ENCODE data around the gene RPTOR.

The RPTOR gene

DNA sequence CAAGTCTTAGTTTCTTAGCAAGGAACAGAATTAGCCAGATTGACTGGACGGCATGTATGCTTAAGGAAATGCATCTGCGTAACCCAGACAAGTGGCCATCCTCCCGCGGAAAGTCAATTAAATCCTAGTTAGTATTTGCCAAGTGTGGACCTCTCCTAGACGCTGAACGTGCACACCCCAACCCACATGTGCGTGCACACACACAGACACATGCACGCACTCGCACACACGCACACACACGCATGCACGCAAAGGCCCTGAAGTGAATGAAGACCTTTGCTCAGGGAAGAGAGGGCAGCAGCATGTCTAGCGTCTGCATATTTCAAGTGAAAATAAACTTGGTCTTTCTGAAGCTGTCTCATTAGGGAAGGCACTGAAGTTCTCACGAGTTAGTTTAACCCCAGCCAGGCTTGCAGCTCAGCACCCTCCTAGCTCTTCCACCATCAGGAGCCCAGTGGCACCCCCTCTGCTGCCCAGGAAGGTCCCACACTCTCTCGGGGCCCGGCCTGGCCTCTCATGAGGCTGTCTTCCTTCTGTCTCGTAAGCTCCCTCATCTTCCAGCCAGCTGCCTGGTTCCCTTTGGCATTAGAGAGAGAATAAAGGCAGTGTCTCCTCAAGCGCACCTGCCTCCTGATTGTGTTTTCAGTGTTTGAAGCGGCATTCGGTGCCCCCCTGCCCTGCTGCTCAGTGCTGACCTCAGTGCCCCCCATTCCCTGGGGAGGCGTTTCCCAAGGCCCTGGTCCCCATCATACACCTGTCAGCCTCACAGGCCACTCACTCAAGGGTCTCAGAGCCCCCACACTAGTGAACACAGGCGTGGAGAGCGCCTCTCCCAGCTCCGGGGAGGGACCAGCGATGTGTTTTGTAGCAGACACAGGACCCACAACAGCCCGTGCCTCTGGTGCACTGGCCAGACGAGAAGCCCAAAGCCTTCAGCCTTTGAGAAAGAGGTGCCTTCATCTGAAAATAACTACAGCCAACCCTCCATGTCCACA lies 394.8 kb downstream of the RPTOR start:
- TF ChIP-seq ZNF114 (tag by site-specific recombination; IDR thresholded peaks at IDR 0.05), result no peak
- no peak for TF ChIP-seq ZBTB20 (tag by site-specific recombination; IDR thresholded peaks at IDR 0.05)
- TF ChIP-seq ZNF394 (tag by site-specific recombination; IDR thresholded peaks at IDR 0.05; ENCODE audit: borderline replicate concordance), result no peak
- TF ChIP-seq GLI2 (tag by site-specific recombination; IDR thresholded peaks at IDR 0.05; ENCODE audit: borderline replicate concordance, low read depth), result no peak
- TF ChIP-seq PATZ1 (tag by site-specific recombination; IDR thresholded peaks at IDR 0.05), result no peak
- no peak for TF ChIP-seq ZNF16 (tag by site-specific recombination; IDR thresholded peaks at IDR 0.05; ENCODE audit: low read depth)
- no peak for TF ChIP-seq PBX3 (CRISPR knock-in tag; IDR thresholded peaks at IDR 0.05)
- TF ChIP-seq ZNF792 (tag by site-specific recombination; IDR thresholded peaks at IDR 0.05), result no peak
- no peak for TF ChIP-seq TRIM28 (IDR thresholded peaks at IDR 0.05; ENCODE audit: borderline replicate concordance, low read length)
- TF ChIP-seq ZNF221 (tag by site-specific recombination; IDR thresholded peaks at IDR 0.05; ENCODE audit: borderline replicate concordance), result no peak
- no peak for TF ChIP-seq ZNF169 (tag by site-specific recombination; IDR thresholded peaks at IDR 0.05)
- Histone ChIP-seq H3K9me3 (ENCODE audit: control insufficient read depth, insufficient read depth, low read depth, low read length) (no peaks in the 10 kb centered on the region), H3K4me1 (ENCODE audit: control insufficient read depth, insufficient read depth, low read length) (no peaks in the 10 kb centered on the region), H3K4me3 (ENCODE audit: low read depth, low read length) (no peak overlapping the region), H3K27ac (ENCODE audit: extremely low read depth, low read depth, low read length) (no peak overlapping the region), H3K36me3 (ENCODE audit: control insufficient read depth in 2 of 2, insufficient read depth in 1 of 2, low read length in 2 of 2) (peaks cover 0 to 17% of the 10 kb centered on the region in 2 experiments; a peak in 1 of 3 replicates)
- ChIA-PET POLR2A (no interaction called here), CTCF (interaction anchor here (0.7 kb wide), 2 partner anchors 74 to 512 kb away, joined by 3 read pairs; no protein-coding TSS in a partner anchor)

DNA sequence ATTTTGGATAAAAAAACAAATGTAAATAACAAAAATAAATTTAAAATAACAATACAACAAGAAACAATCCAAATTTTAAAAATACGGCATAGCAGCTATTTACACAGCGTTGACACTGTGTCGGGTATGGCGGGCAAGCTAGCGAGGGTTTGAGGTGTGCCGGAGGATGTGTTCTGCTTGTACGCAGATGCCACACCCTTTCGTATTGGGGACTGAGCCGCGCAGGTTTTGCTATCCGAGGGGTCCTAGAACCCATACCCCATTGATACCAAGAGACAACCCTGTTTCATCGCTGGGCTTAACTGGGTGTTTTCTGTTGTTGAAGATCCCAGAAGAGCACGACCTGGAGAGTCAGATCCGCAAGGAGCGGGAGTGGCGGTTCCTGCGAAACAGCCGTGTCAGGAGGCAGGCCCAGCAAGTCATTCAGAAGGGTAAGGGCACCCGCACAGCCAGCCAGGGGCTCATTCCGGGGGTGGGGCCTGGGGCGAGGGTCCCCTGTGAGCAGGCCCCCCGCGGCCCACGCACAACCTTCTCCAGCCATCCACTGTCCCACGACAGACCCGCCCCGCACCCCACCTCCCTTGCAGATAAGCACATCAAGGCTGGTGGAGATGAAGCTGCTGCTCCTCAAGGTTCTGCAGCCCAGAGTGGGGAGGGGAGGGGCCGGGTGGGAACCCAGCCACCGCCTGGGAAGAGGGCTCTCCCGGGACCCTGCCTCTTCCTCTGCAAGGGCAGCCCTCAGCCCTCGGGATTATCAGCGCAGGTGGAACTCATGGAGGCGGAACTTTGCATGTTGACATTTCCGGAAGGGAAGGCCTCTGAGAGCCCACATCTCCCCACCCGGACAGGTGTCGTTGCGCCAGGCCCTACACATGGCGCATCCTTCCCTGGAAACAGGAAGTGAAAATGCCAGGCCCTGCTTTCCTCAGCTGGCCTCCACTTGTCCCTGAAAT lies 395.8 kb downstream of the RPTOR start:
- peaks cover 0 to 17% of the 10 kb centered on the region in 2 experiments; a peak in 2 of 3 replicates for H3K36me3 ChIP-seq (ENCODE audit: control insufficient read depth in 2 of 2, insufficient read depth in 1 of 2, low read length in 2 of 2)
- ChIA-PET POLR2A (no interaction called here), CTCF (interaction anchor here (0.7 kb wide), 1 partner anchor 513 kb away, joined by 3 read pairs; no protein-coding TSS in a partner anchor)
- H3K4me3 ChIP-seq (ENCODE audit: low read depth, low read length), result no peak overlapping the region
- H3K9me3 ChIP-seq (ENCODE audit: control insufficient read depth, insufficient read depth, low read depth, low read length), result no peaks in the 10 kb centered on the region
- no peaks in the 10 kb centered on the region for H3K4me1 ChIP-seq (ENCODE audit: control insufficient read depth, insufficient read depth, low read length)
- H3K27ac ChIP-seq (ENCODE audit: extremely low read depth, low read depth, low read length), result no peak overlapping the region
- TF ChIP-seq ZXDB (tag by site-specific recombination; IDR thresholded peaks at IDR 0.05) (no peak), ZNF639 (tag by site-specific recombination; IDR thresholded peaks at IDR 0.05) (no peak), ZNF76 (tag by site-specific recombination; IDR thresholded peaks at IDR 0.05; ENCODE audit: borderline replicate concordance, low read depth) (no peak), ZFHX2 (tag by site-specific recombination; conservative IDR thresholded peaks at IDR 0.05) (no peak), ZNF664 (tag by site-specific recombination; IDR thresholded peaks at IDR 0.05) (no peak), ZNF510 (tag by site-specific recombination; IDR thresholded peaks at IDR 0.05; ENCODE audit: insufficient replicate concordance) (no peak), PATZ1 (tag by site-specific recombination; IDR thresholded peaks at IDR 0.05) (no peak), ZNF302 (tag by site-specific recombination; IDR thresholded peaks at IDR 0.05; ENCODE audit: low read depth) (no peak), ZNF501 (tag by site-specific recombination; IDR thresholded peaks at IDR 0.05) (no peak), REPIN1 (tag by site-specific recombination; IDR thresholded peaks at IDR 0.05; ENCODE audit: low read depth) (no peak), ZNF48 (tag by site-specific recombination; IDR thresholded peaks at IDR 0.05) (no peak), ZNF24 (tag by site-specific recombination; IDR thresholded peaks at IDR 0.05) (no peak), ZBTB7A (tag by site-specific recombination; IDR thresholded peaks at IDR 0.05; ENCODE audit: low read depth) (no peak)
